HCEC 1CT (cell line): Measurements from ENCODE around the gene CBFA2T3.

Experiments
- DNase-seq: peaks from one replicate; pipeline ENCODE4 v3.0.0-alpha.2; 2017

The CBFA2T3 gene

GRCh38 chr16:88830783-88831182, 146.2 kb downstream of the CBFA2T3 start:
- no peak for DNase-seq

DNA sequence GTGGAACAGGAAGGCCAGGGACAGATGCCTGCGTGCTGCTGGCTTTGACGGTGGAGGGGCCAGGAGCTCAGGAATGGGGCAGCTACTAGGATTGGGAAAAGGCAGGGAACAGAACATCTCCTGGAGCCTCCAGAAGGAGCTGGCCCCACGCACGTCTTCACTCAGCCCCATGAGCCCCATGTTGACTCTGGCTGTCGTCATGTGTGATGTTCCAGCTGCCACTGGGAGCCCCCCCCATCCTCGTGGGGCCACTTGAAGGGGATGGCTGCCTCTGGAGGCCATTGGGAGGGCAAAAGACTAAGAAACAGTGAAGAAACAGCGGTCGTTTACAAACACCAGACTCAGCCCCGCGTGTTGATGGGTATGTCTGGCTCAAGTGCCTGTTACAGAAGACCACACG, 146.7 kb downstream of the CBFA2T3 start:
- DNase-seq: no peak

- no peak for DNase-seq
These were observed 148.3 kb downstream of the CBFA2T3 start for GRCh38 chr16:88828711-88829110.

- no peak for DNase-seq
These were observed 149.3 kb downstream of the CBFA2T3 start for GRCh38 chr16:88827727-88828126.

- DNase-seq: no peak
These were observed 150.8 kb downstream of the CBFA2T3 start for GRCh38 chr16:88826070-88826840.

- no peak for DNase-seq
These were observed 151.9 kb downstream of the CBFA2T3 start for GRCh38 chr16:88825146-88825545.
